Mucosa of descending colon (tissue), 3 donors: ENCODE data around the gene MAL. TPM values are rescaled to one million over a fixed set of nuclear protein-coding genes. Genes with fewer than 3 reads are reported as not detected.

ENCODE experiments used
- ATAC-seq: fragments of 200-7000 bp; cut with Tn5 transposase; one replicate; pipeline ENCODE4 v1.9.1; 2020; ENCODE audit warnings: mild to moderate bottlenecking, moderate library complexity
- DNase-seq, 3 donors: peaks; one replicate each; pipeline ENCODE4 v3.0.0-alpha.2; 2020
- H3K36me3 ChIP-seq: fragments of 200-600 bp; one replicate; pipeline ENCODE4 v1.8.0; 2021; ENCODE audit warnings: low read depth, mild to moderate bottlenecking
- H3K4me1 ChIP-seq: fragments of 200-600 bp; one replicate; pipeline ENCODE4 v1.8.0; 2021; ENCODE audit warnings: low read depth, mild to moderate bottlenecking
- H3K4me3 ChIP-seq: fragments of 200-600 bp; one replicate; pipeline ENCODE4 v1.8.0; 2021; ENCODE audit warnings: mild to moderate bottlenecking
- H3K9me3 ChIP-seq: fragments of 200-600 bp; one replicate; pipeline ENCODE4 v1.8.0; 2021; ENCODE audit warnings: mild to moderate bottlenecking
- CTCF ChIP-seq: fragments of 200-600 bp; IDR thresholded peaks from one replicate; pipeline ENCODE4 v1.8.0; 2022; ENCODE audit warnings: antibody characterized with exemption, mild to moderate bottlenecking
- intact Hi-C, 2 donors: fragments of 100-400 bp; cut with DNase I in 1 of 2; cut with micrococcal nuclease in 1 of 2; formaldehyde crosslinking; loops; one replicate each; pipeline versions ENCODE4 v1.11.0 to v1.11.1; 2022; cut with DNase I, micrococcal nuclease
- total RNA-seq, 3 donors: library from RNA; stranded (reverse); fragmentation: NEBNext Ultra II Directional in 2 of 3; extraction: Animal tissue kit (Norgen Biotek cat#: 25700) in 2 of 3; gene quantifications; one replicate each; pipeline versions ENCODE4 v1.2.1 to v1.2.4, GENCODE V29; 2021 to 2023
- donor health status: DM: no; HTN: no; CAD: no; lungs with moderate emphysema.
- donor health status: DM: no; HTN: no; CAD: no.
- donor health status: DM: no; HTN: yes; CAD: no.

MAL gene
- total RNA-seq, 3 donors from 2014 or later = 1.4 to 28.8 (median 2.8) TPM

GRCh38 chr2:94994914-94995552 is 30.5 kb upstream of the MAL start:
- TF ChIP-seq CTCF = no peak
- intact Hi-C loops = no loop called here
- DNase-seq (no peak), ATAC-seq (no peak)
- H3K36me3 ChIP-seq = no peaks in the 10 kb centered on the region
- H3K4me3 ChIP-seq = no peak overlapping the region
- no peaks in the 10 kb centered on the region for H3K4me1 ChIP-seq
- no peaks in the 10 kb centered on the region for H3K9me3 ChIP-seq

- Histone ChIP-seq H3K4me1 (no peaks in the 10 kb centered on the region), H3K4me3 (no peak overlapping the region), H3K36me3 (no peaks in the 10 kb centered on the region), H3K9me3 (no peaks in the 10 kb centered on the region)
- no peak for ATAC-seq
- DNase-seq = no peak
- TF ChIP-seq CTCF = no peak
- intact Hi-C loops = no loop called here
Observed at GRCh38 chr2:94995553-94996304, 29.8 kb upstream of the MAL start.

GRCh38 chr2:94996305-94997100 is 29.0 kb upstream of the MAL start:
- no peaks in the 10 kb centered on the region for H3K4me1 ChIP-seq
- TF ChIP-seq CTCF = no peak
- no peak overlapping the region for H3K4me3 ChIP-seq
- H3K36me3 ChIP-seq = no peaks in the 10 kb centered on the region
- ATAC-seq (no peak), DNase-seq (no peak)
- intact Hi-C loops = no loop called here
- H3K9me3 ChIP-seq = no peaks in the 10 kb centered on the region

- no peak for DNase-seq
- Histone ChIP-seq H3K4me1 (no peaks in the 10 kb centered on the region), H3K4me3 (no peak overlapping the region), H3K36me3 (no peaks in the 10 kb centered on the region), H3K9me3 (no peaks in the 10 kb centered on the region)
- intact Hi-C loops = no loop called here
- TF ChIP-seq CTCF = no peak
- ATAC-seq = no peak
Observed at GRCh38 chr2:94997981-94998930, 27.3 kb upstream of the MAL start.

- no peak for ATAC-seq
- TF ChIP-seq CTCF = no peak
- H3K9me3 ChIP-seq = no peaks in the 10 kb centered on the region
- H3K36me3 ChIP-seq = no peaks in the 10 kb centered on the region
- intact Hi-C loops = no loop called here
- no peaks in the 10 kb centered on the region for H3K4me1 ChIP-seq
- H3K4me3 ChIP-seq = no peak overlapping the region
- no peak for DNase-seq
Observed at GRCh38 chr2:94999431-94999883, 26.1 kb upstream of the MAL start.
